Thyroid gland (tissue), 4 donors: Measurements from ENCODE around the gene CNNM1. TPM values are rescaled to one million over a fixed set of nuclear protein-coding genes. Genes with fewer than 3 reads are reported as not detected.

Experiments
- DNase-seq, 2 donors: peaks; one replicate each; pipeline ENCODE4 v3.0.0-alpha.2; 2019
- H3K27ac ChIP-seq, 3 donors: fragments of 200-600 bp; sonication (generic); 1 replicate in 2 of 3; 2 replicates in 1 of 3; pipeline ENCODE4 v1.5.1; 2016 to 2019; ENCODE audit warnings: mild to moderate bottlenecking in 1 of 3, moderate library complexity in 1 of 3
- H3K27me3 ChIP-seq: fragments of 200-600 bp; sonication (generic); one replicate; pipeline ENCODE4 v1.5.1; 2019
- H3K36me3 ChIP-seq, 2 donors: fragments of 200-600 bp; sonication (generic); one replicate each; pipeline ENCODE4 v1.5.1; 2016 to 2019
- H3K4me1 ChIP-seq, 2 donors: fragments of 200-600 bp; sonication (generic); one replicate each; pipeline ENCODE4 v1.5.1; 2017 to 2019
- H3K4me3 ChIP-seq, 3 donors: fragments of 200-600 bp; sonication (generic); replicated peaks in 1 of 3; 1 replicate in 2 of 3; 2 replicates in 1 of 3; pipeline ENCODE4 v1.5.1; 2016; ENCODE audit warnings: mild to moderate bottlenecking in 1 of 3
- H3K9me3 ChIP-seq: fragments of 200-600 bp; sonication (generic); one replicate; pipeline ENCODE4 v1.5.1; 2017
- POLR2A ChIP-seq, 2 donors: fragments of 450-650 bp; IDR thresholded peaks; one replicate each; pipeline ENCODE4 v1.6.1; 2017; ENCODE audit warnings: antibody characterized with exemption in 2 of 2, mild to moderate bottlenecking in 2 of 2, moderate library complexity in 1 of 2
- WGBS, 2 donors: methylation state at CpG; one replicate each; pipeline ENCODE4 v1.1.5; 2017; 5-methylcytosine and 5-hydroxymethylcytosine counted together
- intact Hi-C: fragments of 100-400 bp; cut with DNase I; formaldehyde crosslinking; loops from one replicate; pipeline ENCODE4 v1.15.1; 2023
- total RNA-seq, 4 donors: library from RNA; depleted of rRNA; stranded (reverse); fragments of >200 nt; gene quantifications; one replicate each; pipeline ENCODE4 v1.2.3, GENCODE V29; 2016
- TF ChIP-seq, protein P1 (sequence below), 6 experiments: fragments of 200-600 bp in 3 of 6; fragments of 450-650 bp in 3 of 6; sonication (generic) in 3 of 6; IDR thresholded peaks; one replicate each; pipeline ENCODE4 v1.5.1; 2016 to 2019; ENCODE audit warnings: antibody characterized with exemption in 6 of 6, mild to moderate bottlenecking in 2 of 6, inconsistent platforms in 1 of 6, moderate library complexity in 1 of 6

CNNM1 gene
- total RNA-seq, 4 donors from 2014 or later = 0.27 to 0.67 (median 0.50) TPM

DNA sequence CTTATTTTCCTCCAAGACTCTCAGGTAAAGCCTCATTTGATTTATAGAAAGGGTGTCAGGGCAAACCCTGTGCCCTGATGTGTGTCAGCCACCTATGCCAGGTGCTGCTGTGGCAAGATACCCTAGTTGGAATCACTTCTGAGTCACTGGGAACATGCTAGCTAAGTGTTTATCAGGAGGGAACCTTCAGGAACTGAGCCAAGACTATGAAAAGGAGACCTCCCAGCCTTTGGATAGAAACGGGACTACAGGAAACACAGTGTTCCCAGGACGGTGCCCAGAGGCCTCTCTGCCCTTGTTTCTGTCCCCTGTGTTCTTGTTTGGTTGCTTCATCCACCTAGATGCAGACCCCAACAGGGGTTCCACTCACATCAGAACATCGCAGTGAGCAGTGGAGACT, 28.5 kb downstream of the CNNM1 start:
- intact Hi-C loops = no loop called here
- no peak for TF ChIP-seq POLR2A (IDR thresholded peaks at IDR 0.05)
- TF ChIP-seq, protein P1, sequence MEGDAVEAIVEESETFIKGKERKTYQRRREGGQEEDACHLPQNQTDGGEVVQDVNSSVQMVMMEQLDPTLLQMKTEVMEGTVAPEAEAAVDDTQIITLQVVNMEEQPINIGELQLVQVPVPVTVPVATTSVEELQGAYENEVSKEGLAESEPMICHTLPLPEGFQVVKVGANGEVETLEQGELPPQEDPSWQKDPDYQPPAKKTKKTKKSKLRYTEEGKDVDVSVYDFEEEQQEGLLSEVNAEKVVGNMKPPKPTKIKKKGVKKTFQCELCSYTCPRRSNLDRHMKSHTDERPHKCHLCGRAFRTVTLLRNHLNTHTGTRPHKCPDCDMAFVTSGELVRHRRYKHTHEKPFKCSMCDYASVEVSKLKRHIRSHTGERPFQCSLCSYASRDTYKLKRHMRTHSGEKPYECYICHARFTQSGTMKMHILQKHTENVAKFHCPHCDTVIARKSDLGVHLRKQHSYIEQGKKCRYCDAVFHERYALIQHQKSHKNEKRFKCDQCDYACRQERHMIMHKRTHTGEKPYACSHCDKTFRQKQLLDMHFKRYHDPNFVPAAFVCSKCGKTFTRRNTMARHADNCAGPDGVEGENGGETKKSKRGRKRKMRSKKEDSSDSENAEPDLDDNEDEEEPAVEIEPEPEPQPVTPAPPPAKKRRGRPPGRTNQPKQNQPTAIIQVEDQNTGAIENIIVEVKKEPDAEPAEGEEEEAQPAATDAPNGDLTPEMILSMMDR (IDR thresholded peaks at IDR 0.05) = no peak
- Histone ChIP-seq H3K4me3 (no peak overlapping the region), H3K4me1 (no peaks in the 10 kb centered on the region), H3K27me3 (peaks cover 3% of the 10 kb centered on the region), H3K27ac (no peak overlapping the region), H3K36me3 (no peaks in the 10 kb centered on the region), H3K9me3 (no peaks in the 10 kb centered on the region)
- DNase-seq = no peak
- WGBS, 2 donors = 27 to 41% methylated on average over 3 of the region's 3 CpGs

DNA sequence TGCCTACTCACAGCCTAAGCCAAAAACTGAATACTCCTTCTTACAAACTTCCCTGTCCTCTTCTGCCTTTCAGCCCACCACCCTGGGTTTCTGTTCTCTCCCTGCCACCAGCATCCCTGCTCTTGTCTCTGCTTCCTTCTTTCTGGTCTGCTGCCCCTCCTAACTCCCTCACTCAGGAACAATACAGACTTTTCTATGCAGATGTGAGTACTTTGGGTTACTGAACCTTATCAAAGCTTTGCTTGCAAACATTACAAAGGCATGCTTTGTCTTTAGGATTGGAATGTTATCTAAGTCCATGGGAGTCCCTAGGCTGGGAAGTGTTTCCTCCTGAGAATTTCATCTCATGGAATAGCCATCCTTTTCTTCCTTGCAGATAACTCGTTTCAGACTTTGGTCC, 28.9 kb downstream of the CNNM1 start:
- peaks cover 3% of the 10 kb centered on the region for H3K27me3 ChIP-seq
- H3K9me3 ChIP-seq = no peaks in the 10 kb centered on the region
- no peak overlapping the region for H3K4me3 ChIP-seq
- H3K27ac ChIP-seq = no peak overlapping the region
- H3K36me3 ChIP-seq = no peaks in the 10 kb centered on the region
- TF ChIP-seq POLR2A (IDR thresholded peaks at IDR 0.05) = no peak
- TF ChIP-seq, protein P1 (IDR thresholded peaks at IDR 0.05) = no peak
- no peak for DNase-seq
- intact Hi-C loops = no loop called here
- H3K4me1 ChIP-seq = no peaks in the 10 kb centered on the region
- WGBS, 2 donors = 39 to 45% methylated on average over 1 of the region's 1 CpG

DNA sequence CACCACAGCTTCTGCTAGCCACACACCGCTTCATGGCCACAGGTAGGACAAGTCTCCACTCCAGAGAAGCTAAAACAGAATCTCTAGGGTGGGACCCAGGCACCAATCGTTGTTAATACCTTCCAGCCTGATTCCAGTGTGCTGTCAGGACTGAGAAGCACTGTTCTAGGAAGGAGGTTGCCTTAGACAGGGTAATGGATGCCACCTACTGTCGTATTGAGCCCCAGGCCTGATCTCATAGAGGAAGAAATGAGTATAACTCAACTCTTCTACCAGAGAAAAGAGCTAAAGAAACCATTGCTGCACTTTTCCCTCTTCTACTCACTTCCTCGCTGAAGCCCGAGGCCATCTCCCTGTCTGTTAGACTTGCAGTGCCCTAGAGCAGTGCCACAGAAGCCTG, 31.8 kb downstream of the CNNM1 start:
- TF ChIP-seq, protein P1 (IDR thresholded peaks at IDR 0.05) = no peak
- TF ChIP-seq POLR2A (IDR thresholded peaks at IDR 0.05) = no peak
- intact Hi-C loops = no loop called here
- no peak overlapping the region for H3K4me3 ChIP-seq
- WGBS, 2 donors = 66 to 75% methylated on average over 5 of the region's 5 CpGs
- H3K27me3 ChIP-seq = no peaks in the 10 kb centered on the region
- no peaks in the 10 kb centered on the region for H3K36me3 ChIP-seq
- no peak overlapping the region for H3K27ac ChIP-seq
- no peaks in the 10 kb centered on the region for H3K4me1 ChIP-seq
- H3K9me3 ChIP-seq = no peaks in the 10 kb centered on the region
- DNase-seq = no peak

DNA sequence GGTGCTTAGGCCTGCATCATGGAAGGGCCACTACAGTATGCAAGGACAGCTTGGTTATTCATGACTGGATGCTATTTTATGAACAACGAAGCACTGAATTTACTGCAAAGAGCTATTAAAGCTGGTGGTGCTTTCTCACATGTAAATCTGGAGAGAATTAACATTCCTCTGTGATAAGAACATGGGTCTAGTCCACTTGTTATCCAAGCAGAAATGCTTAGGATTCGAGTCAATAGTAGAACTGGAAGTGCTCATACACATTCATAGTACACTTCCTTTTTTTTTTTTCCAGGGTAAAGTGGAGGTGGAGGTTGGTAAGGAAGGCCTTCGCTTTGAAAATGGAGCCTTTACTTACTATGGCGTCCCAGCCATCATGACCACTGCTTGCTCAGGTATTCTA, 35.0 kb downstream of the CNNM1 start:
- Histone ChIP-seq H3K4me3 (no peak overlapping the region), H3K9me3 (no peaks in the 10 kb centered on the region), H3K4me1 (no peaks in the 10 kb centered on the region), H3K27ac (no peak overlapping the region), H3K36me3 (no peaks in the 10 kb centered on the region), H3K27me3 (no peaks in the 10 kb centered on the region)
- no peak for DNase-seq
- WGBS, 2 donors = 61 to 65% methylated on average over 4 of the region's 4 CpGs
- intact Hi-C loops = no loop called here
- TF ChIP-seq POLR2A (IDR thresholded peaks at IDR 0.05) = no peak
- TF ChIP-seq, protein P1 (IDR thresholded peaks at IDR 0.05) = no peak

DNA sequence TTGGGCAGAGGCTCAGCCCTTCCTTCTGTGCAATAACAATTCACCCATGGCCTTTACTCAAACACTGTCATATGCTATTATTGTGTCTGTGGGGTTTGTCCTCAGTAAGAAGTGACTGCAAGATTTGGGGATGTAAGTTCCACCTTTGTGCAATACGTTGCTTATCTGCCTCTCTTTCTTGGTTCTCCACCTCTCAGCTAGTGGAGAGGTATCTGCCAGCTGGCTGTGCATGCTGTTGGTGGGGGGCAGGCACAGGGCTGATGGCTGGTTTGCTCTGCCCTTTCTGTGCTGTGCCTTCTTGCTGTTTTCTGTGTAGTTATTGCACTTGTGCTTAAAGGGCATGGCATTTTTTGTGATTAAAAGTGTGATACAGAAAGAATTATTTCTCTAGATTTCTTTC, 36.2 kb downstream of the CNNM1 start:
- intact Hi-C loops = no loop called here

More for the DNA sequence above, 36.2 kb downstream of the CNNM1 start:
- 29 to 43% methylated on average over 1 of the region's 1 CpG for WGBS, 2 donors
- Histone ChIP-seq H3K27ac (no peak overlapping the region), H3K4me1 (no peaks in the 10 kb centered on the region), H3K27me3 (no peaks in the 10 kb centered on the region), H3K36me3 (no peaks in the 10 kb centered on the region), H3K4me3 (no peak overlapping the region), H3K9me3 (no peaks in the 10 kb centered on the region)
- no peak for DNase-seq
- TF ChIP-seq, protein P1 (IDR thresholded peaks at IDR 0.05) = no peak
- TF ChIP-seq POLR2A (IDR thresholded peaks at IDR 0.05) = no peak
